B cell (primary cell): ENCODE data around the gene CARD10. TPM values are rescaled to one million over a fixed set of nuclear protein-coding genes. Genes with fewer than 3 reads are reported as not detected.

Experiments used
- ATAC-seq: fragments of 200-7000 bp; cut with Tn5 transposase; one replicate; pipeline ENCODE4 v1.10.0; 2021; ENCODE audit warnings: low read depth, mild to moderate bottlenecking, moderate number of reproducible peaks, moderate library complexity
- CTCF ChIA-PET: fragments of 350-600 bp; sonication (Branson Sonifier 250); formaldehyde crosslinking; loops from one replicate; lab custom pipeline; 2021; ENCODE audit warnings: antibody characterized with exemption, inconsistent platforms; lab: Charles Lee
- POLR2A ChIA-PET: fragments of 350-600 bp; sonication (Branson Sonifier 250); formaldehyde crosslinking; loops from one replicate; lab custom pipeline; 2021; ENCODE audit warnings: antibody characterized with exemption; lab: Charles Lee
- DNase-seq: peaks from one replicate; pipeline ENCODE4 v3.0.0; 2013
- H2AFZ ChIP-seq: 2 replicates; pipeline ENCODE4 v1.6.1; 2012; ENCODE audit warnings: mild to moderate bottlenecking, low read depth, low read length; ENCODE audit not compliant: insufficient read depth, poor library complexity, severe bottlenecking
- H3K27ac ChIP-seq, 2 donors: 1 replicate in 1 of 2; 2 replicates in 1 of 2; pipeline ENCODE4 v1.5.1; 2012 to 2013; ENCODE audit warnings: low read length in 2 of 2, mild to moderate bottlenecking in 2 of 2, moderate library complexity in 1 of 2
- H3K27me3 ChIP-seq, 4 experiments: fragments of 200-600 bp in 1 of 4; sonication (generic) in 1 of 4; replicated peaks in 1 of 4; 1 replicate in 2 of 4; 2 replicates in 2 of 4; pipeline versions ENCODE4 v1.6.1 to v1.7.0; 2013 to 2016; ENCODE audit warnings: low read length in 3 of 4, mild to moderate bottlenecking in 2 of 4, mixed read lengths in 1 of 4, moderate library complexity in 1 of 4; ENCODE audit not compliant: insufficient read depth in 4 of 4, control insufficient read depth in 3 of 4; ENCODE audit errors: control extremely low read depth in 1 of 4
- H3K36me3 ChIP-seq, 2 experiments: replicated peaks in 1 of 2; 1 replicate in 1 of 2; 2 replicates in 1 of 2; pipeline versions ENCODE4 v1.6.1 to v1.7.1; 2013; ENCODE audit warnings: low read length in 1 of 2; ENCODE audit not compliant: insufficient read depth in 2 of 2, control insufficient read depth in 1 of 2; ENCODE audit errors: control extremely low read depth in 1 of 2, extremely low read depth in 1 of 2
- H3K4me1 ChIP-seq, 2 donors: fragments of 200-600 bp in 1 of 2; sonication (generic) in 1 of 2; 1 replicate in 1 of 2; 2 replicates in 1 of 2; pipeline versions ENCODE4 v1.5.1 to v1.6.1; 2013 to 2017; ENCODE audit warnings: low read length in 2 of 2; ENCODE audit not compliant: control insufficient read depth in 2 of 2, insufficient read depth in 2 of 2
- H3K4me2 ChIP-seq: replicated peaks from 2 replicates; pipeline ENCODE3; 2012; ENCODE audit warnings: mild to moderate bottlenecking, low read depth, low read length; ENCODE audit not compliant: poor library complexity, severe bottlenecking
- H3K4me3 ChIP-seq, 5 experiments: fragments of 200-600 bp in 1 of 5; sonication (generic) in 1 of 5; 1 replicate in 3 of 5; 2 replicates in 2 of 5; pipeline versions ENCODE4 v1.5.1 to v1.7.0; 2011 to 2016; ENCODE audit warnings: low read length in 4 of 5, mild to moderate bottlenecking in 4 of 5, low read depth in 2 of 5, control low read depth in 1 of 5, moderate library complexity in 1 of 5; ENCODE audit not compliant: insufficient read depth in 1 of 5; ENCODE audit errors: control extremely low read depth in 1 of 5, extremely low read depth in 1 of 5
- H3K79me2 ChIP-seq: fragments of 200-600 bp; sonication (generic); one replicate; pipeline ENCODE4 v1.6.0; 2016; ENCODE audit warnings: low read length; ENCODE audit not compliant: control insufficient read depth, insufficient read depth
- H3K9ac ChIP-seq: fragments of 200-600 bp; sonication (generic); 2 replicates; pipeline ENCODE4 v1.6.1; 2017; ENCODE audit warnings: mild to moderate bottlenecking, low read length, moderate library complexity
- H3K9me3 ChIP-seq, 3 donors: one replicate each; pipeline versions ENCODE4 v1.6.1 to v1.7.1; 2013; ENCODE audit warnings: low read length in 2 of 3; ENCODE audit not compliant: control insufficient read depth in 2 of 3, insufficient read depth in 1 of 3; ENCODE audit errors: control extremely low read depth in 1 of 3
- H4K20me1 ChIP-seq: 2 replicates; pipeline ENCODE4 v1.6.0; 2012; ENCODE audit warnings: mild to moderate bottlenecking, low read length; ENCODE audit not compliant: insufficient read depth, control insufficient read depth, poor library complexity, severe bottlenecking
- H3K27ac Mint-ChIP-seq: one replicate; pipeline ENCODE4 v1.8.0; 2021; ENCODE audit warnings: mixed read lengths
- H3K27me3 Mint-ChIP-seq: one replicate; pipeline ENCODE4 v1.8.0; 2021; ENCODE audit warnings: mixed read lengths
- H3K4me1 Mint-ChIP-seq: one replicate; pipeline ENCODE4 v1.8.0; 2021; ENCODE audit warnings: mixed read lengths
- H3K4me3 Mint-ChIP-seq: one replicate; pipeline ENCODE4 v1.8.0; 2021; ENCODE audit warnings: mixed read lengths
- H3K9me3 Mint-ChIP-seq: one replicate; pipeline ENCODE4 v1.8.0; 2022; ENCODE audit warnings: mixed read lengths; ENCODE audit not compliant: insufficient read depth
- EZH2 ChIP-seq: IDR thresholded peaks from 2 replicates; pipeline ENCODE4 v1.6.1; 2012; ENCODE audit warnings: borderline replicate concordance, low read depth, mild to moderate bottlenecking, moderate library complexity, low read length; ENCODE audit not compliant: insufficient read depth, poor library complexity, severe bottlenecking
- WGBS: methylation state at CpG from one replicate; pipeline ENCODE4 v1.1.5; 2013; ENCODE audit warnings: missing lambda C conversion rate; ENCODE audit not compliant: insufficient coverage; 5-methylcytosine and 5-hydroxymethylcytosine counted together
- intact Hi-C: fragments of 100-400 bp; cut with micrococcal nuclease; formaldehyde crosslinking; loops from one replicate; pipeline ENCODE4 v1.10.0; 2022
- polyA plus RNA-seq: library from polyadenylated mRNA; depleted of rRNA; stranded (reverse); fragments of >200 nt; gene quantifications from 2 replicates; pipeline ENCODE4 v1.2.3, GENCODE V29; 2012
- total RNA-seq, 2 donors: library from RNA; stranded (reverse); fragments of 120-200 nt in 1 of 2; gene quantifications; 1 replicate in 1 of 2; 2 replicates in 1 of 2; pipeline versions ENCODE4 v1.2.3 to v1.2.4, GENCODE V29; 2013 to 2022
- TF ChIP-seq, protein P1 (sequence below): fragments of 200-600 bp; IDR thresholded peaks from one replicate; pipeline ENCODE4 v1.8.0; 2022; ENCODE audit warnings: antibody characterized with exemption, mild to moderate bottlenecking

CARD10 gene
- total and polyA plus RNA-seq, 2 donors (not counting 1 experiment from before 2014, with no cell fraction given): not detected

GRCh38 chr22:37553725-37554124, 34.5 kb upstream of the CARD10 start:
- H3K9me3 ChIP-seq: no peaks in the 10 kb centered on the region
- ATAC-seq: no peak
- POLR2A ChIA-PET: no interaction called here
- H3K27ac Mint-ChIP-seq: no peak overlapping the region
- peaks cover 40% of the 10 kb centered on the region for H3K27me3 Mint-ChIP-seq
- intact Hi-C loops: no loop called here
- peaks cover 0 to 36% (median 4%) of the 10 kb centered on the region in 4 experiments for H3K27me3 ChIP-seq
- H3K36me3 ChIP-seq: no peaks in the 10 kb centered on the region
- no peaks in the 10 kb centered on the region for H3K79me2 ChIP-seq
- no peaks in the 10 kb centered on the region for H4K20me1 ChIP-seq
- H2AFZ ChIP-seq: no peak overlapping the region
- no peak for TF ChIP-seq EZH2
- TF ChIP-seq, protein P1, sequence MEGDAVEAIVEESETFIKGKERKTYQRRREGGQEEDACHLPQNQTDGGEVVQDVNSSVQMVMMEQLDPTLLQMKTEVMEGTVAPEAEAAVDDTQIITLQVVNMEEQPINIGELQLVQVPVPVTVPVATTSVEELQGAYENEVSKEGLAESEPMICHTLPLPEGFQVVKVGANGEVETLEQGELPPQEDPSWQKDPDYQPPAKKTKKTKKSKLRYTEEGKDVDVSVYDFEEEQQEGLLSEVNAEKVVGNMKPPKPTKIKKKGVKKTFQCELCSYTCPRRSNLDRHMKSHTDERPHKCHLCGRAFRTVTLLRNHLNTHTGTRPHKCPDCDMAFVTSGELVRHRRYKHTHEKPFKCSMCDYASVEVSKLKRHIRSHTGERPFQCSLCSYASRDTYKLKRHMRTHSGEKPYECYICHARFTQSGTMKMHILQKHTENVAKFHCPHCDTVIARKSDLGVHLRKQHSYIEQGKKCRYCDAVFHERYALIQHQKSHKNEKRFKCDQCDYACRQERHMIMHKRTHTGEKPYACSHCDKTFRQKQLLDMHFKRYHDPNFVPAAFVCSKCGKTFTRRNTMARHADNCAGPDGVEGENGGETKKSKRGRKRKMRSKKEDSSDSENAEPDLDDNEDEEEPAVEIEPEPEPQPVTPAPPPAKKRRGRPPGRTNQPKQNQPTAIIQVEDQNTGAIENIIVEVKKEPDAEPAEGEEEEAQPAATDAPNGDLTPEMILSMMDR: no peak
- no peak overlapping the region for H3K4me3 ChIP-seq
- 96% methylated on average over 9 of the region's 9 CpGs for WGBS
- H3K27ac ChIP-seq: no peak overlapping the region
- H3K9ac ChIP-seq: no peak overlapping the region
- no peak for DNase-seq
- H3K9me3 Mint-ChIP-seq: no peaks in the 10 kb centered on the region
- no peaks in the 10 kb centered on the region for H3K4me1 ChIP-seq
- CTCF ChIA-PET: interaction anchor here (0.8 to 1.2 kb wide), 2 partner anchors 13 to 15 kb away, joined by 3 read pairs; no protein-coding TSS in a partner anchor
- no peaks in the 10 kb centered on the region for H3K4me1 Mint-ChIP-seq
- H3K4me3 Mint-ChIP-seq: no peak overlapping the region
- H3K4me2 ChIP-seq: no peak overlapping the region

DNA sequence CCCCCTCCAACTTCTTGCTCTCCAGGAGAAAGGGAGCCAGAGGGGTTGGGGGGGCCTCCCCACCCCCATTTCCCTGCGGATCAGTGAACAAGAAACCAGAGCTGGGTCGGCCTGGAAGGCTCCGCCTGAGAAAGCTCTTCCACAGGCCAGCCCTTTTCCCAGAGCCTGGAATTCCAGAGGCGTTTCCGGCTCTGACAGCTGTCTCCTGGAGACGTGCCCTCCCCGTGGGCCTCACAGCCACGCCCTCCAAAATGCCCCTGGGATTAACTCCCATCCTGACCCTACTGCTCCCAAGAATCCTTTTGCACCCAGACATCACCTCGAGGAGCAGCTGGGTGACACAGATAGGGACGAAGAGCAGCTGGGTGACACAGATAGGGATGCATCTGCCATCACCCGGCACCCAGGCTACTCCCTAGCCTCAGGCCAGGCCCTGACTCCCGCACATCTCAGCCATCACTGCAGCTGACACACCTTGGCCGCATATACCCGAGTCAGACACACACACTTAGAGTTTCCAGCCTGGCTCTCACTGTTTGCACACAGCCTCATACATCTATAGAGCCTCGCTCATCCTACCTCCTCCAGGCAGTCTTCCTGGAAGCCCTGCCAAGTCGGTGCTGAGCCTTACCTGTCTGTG, 33.4 kb upstream of the CARD10 start:
- ChIA-PET POLR2A (no interaction called here), CTCF (interaction anchor here (0.6 to 4.1 kb wide), 2 partner anchors 14 to 15 kb away, joined by 5 to 24 read pairs; no protein-coding TSS in a partner anchor)
- Mint-ChIP-seq H3K27me3 (peaks cover 37% of the 10 kb centered on the region), H3K4me3 (no peak overlapping the region), H3K4me1 (no peaks in the 10 kb centered on the region), H3K9me3 (no peaks in the 10 kb centered on the region), H3K27ac (peak overlapping the region; percentile 56)
- Histone ChIP-seq H3K27me3 (peaks cover 0 to 33% (median 4%) of the 10 kb centered on the region in 4 experiments), H3K36me3 (no peaks in the 10 kb centered on the region), H3K4me3 (no peak overlapping the region), H2AFZ (no peak overlapping the region), H3K4me1 (no peaks in the 10 kb centered on the region), H3K9me3 (no peaks in the 10 kb centered on the region), H3K27ac (no peak overlapping the region), H3K9ac (no peak overlapping the region), H4K20me1 (no peaks in the 10 kb centered on the region), H3K79me2 (no peaks in the 10 kb centered on the region), H3K4me2 (no peak overlapping the region)
- TF ChIP-seq, protein P1: no peak
- no peak for TF ChIP-seq EZH2
- WGBS: 84% methylated on average over 16 of the region's 16 CpGs
- intact Hi-C loops: no loop called here
- DNase-seq: no peak
- ATAC-seq: no peak
